HG03571 (cell line): ENCODE results near the gene TLE4.
"Not testable (repeated sequence)": the region's sequence is repeated elsewhere in the genome, so short reads cannot be mapped to it uniquely, and the experiment has no call there.

Experiments
- ATAC-seq: cut with Tn5 transposase; IDR thresholded peaks from one replicate; pipeline ENCODE4 v1.9.1; 2021; ENCODE audit not compliant: unreplicated experiment

The TLE4 gene

DNA sequence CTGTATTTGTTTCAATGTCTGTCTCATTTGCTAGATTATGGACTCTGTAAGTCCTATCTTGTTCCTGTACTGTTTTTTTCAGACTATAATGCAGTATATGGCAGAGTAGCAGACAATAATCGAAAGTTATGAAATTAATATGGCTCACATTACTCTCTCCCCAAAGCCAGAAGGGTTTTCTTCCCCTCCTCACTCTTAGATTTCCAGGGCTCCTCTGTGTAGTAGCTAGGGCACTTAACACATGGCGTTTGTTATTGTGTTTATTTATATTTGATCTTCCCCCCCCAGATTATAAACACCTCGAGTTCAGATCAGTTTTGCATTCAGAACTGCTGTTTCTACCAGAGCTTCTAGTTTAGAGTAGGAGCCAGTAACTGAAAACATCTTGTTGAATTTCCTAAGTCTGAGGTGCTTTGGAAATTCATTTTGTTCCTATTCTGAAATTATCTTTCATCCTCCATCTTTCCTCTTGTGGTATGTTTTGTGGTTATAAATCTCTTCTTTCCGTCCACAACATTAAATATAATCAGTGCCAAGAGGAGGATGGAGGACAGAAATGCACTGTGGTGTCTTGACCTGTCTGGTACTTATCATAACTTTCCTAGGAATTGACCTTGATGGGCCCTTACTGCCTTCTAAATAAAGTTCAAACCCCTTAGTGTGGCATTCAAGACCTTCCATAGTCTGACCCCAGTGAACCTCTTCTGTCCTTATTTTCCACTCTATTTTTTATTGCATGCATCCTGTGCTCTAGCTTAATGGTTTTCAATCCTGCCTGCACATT, 27.0 kb downstream of the TLE4 start:
- ATAC-seq = no peak

GRCh38 chr9:79600466-79600865, 28.7 kb downstream of the TLE4 start:
- ATAC-seq = no peak

GRCh38 chr9:79603222-79603920, 31.6 kb downstream of the TLE4 start:
- ATAC-seq = no peak

GRCh38 chr9:79604149-79604548, 32.4 kb downstream of the TLE4 start:
- no peak for ATAC-seq

- no peak for ATAC-seq
These were observed 33.3 kb downstream of the TLE4 start for GRCh38 chr9:79604921-79605562.

DNA sequence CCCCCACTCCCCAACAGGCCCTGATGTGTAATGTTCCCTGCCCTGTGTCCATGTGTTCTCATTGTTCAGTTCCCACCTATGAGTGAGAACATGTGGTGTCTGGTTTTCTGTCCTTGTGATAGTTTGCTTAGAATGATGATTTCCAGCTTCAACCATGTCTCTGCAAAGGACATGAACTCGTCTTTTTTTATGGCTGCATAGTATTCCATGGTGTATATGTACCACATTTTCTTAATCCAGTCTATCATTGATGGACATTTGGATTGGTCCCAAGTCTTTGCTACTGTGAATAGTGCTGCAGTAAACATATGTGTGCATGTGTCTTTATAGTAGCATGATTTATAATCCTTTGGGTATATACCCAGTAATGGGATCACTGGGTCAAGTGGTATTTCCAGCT, 34.8 kb downstream of the TLE4 start:
- ATAC-seq = not testable (repeated sequence)

- no peak for ATAC-seq
These were observed 37.8 kb downstream of the TLE4 start for GRCh38 chr9:79609468-79610018.

DNA sequence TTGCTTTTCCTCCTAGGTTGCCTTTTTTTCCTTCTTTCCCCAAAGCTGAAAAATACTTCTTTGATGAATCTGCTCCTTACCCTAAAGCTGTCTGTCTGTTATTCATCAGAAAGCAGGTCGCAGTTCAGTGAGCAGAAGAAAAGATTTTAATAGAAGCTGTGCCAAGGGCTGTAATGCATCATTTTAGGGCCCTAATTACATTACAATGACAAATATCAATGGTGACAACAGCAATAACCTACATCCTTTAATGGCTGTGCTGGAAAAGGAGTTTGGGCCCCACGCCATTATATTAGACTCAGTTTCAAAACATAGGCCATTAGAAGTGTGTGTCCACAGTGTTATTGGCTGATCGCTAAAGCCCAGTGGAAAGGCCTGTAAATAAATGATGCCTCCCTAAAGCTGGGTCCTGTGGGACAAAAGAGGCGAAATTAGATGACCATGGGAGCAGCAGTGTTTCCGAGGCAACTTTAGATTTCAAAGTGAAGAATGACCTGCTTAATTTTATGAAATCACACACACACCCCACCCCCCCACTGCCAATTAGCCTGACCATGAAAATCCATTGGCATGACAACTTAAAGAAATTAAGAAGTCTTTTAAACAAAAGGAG, 38.4 kb downstream of the TLE4 start:
- no peak for ATAC-seq

DNA sequence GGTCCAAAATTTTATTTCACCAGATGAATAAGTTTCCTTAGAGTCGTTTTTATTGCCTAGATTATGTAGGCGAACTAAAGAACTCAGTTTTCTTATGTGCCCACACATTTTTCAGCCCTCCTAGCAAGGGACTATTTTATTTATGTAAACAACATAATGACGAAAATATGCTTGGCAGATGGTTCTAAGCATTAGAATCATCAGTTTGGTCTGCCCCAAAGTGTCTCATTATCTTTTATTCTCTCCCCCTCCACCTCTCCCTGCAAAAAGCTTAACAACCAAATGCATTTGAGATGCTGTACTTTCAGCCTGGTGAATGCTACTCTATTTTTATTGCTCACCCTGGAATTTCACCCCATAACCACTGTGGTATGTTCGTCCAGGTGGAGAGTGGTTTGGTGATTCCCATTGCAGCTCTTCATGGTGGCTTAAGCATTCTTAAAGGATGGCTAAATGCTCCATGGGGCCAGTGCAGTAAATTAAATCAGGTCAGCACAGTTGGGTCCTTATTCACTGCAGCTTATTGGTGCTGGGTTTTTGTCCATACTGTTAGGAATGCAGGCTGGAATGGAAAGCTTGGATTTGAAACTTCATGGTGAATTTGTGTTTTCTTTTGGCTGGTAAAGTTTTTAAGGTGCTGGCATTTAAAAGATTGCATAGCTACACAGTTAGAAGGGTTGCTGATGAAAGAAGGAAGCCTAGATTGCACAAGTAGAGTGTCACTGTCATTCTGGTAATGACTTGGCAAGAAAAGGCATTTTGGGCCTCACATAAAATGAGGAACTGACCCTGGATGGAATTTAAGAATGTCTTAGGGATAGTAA, 39.2 kb downstream of the TLE4 start:
- peak; percentile 87 for ATAC-seq

DNA sequence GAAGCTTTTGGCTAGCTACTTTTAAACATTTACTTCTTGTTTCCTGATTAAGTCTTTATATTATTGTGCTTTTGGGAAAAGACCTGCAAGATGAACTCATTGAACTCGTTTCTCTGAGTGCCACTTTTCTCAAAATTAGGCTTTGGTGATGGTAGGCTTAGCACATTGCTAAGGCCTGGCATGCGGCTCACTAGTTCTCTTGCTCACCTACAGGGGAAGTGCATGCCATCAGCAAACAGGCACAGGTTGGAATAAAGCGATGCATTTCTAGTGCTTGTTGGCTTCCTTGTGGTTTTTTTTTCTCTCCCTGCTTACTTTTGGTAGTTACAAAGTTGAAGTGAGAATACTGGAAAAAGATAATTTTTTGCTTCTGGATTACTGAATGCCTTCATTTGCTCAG, 41.4 kb downstream of the TLE4 start:
- no peak for ATAC-seq

DNA sequence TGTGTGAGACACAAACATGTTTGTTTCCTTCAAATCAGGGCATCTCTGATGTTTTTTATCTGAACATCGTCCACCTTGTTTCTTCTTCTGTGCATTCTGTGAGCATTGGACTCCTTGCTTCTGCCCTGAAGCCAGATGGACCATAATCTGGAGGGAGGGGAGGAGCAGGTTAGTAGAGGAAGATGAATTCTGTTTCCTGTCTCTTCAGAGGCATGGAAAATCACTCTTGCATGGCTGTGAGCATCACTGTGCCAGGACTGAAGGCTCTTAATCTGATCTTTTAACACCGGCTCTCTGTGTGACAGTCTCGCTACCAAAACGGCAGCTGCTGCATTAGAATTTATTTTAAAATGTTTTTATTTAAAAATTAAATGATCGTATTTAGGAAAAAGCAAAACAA, 43.3 kb downstream of the TLE4 start:
- no peak for ATAC-seq

DNA sequence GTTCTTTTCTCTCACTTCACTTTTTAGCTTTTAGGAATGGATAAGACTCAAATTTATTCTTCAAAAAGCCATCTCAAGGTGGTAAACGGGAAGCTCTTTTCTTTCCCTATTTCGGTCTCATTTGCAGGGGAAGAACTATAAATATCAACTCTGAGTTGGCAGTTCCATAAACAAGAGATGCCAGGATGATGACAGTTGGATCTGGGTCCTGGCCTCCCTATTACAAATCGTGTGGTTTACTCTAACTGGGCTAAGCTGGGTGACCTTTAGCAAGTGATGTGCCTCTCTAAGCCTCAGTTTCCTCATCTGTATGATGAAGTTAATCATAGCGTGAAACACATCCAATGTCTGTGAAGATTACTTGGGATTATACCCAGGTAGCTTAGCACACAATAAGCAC, 44.2 kb downstream of the TLE4 start:
- ATAC-seq = no peak

DNA sequence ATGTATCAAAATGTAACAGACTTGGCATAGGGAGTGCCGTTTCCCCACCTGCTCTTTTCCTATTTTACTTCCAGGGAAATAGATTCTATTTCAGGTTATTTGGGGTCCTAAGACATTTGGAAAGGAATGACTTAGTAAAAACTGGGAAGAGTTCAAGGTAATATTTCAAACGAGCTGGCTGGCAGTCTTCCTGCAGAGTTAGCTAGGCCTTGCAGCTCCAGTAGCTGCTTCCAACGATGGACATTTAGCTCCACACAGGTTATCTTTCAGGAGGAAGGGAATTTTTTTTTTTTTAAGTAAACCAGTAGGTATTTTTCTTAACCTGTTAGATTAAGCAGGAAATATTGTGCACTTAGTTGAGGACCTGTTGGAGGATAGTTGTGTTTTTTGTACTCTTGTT, 45.2 kb downstream of the TLE4 start:
- no peak for ATAC-seq

GRCh38 chr9:79617395-79617794, 45.6 kb downstream of the TLE4 start:
- no peak for ATAC-seq

- ATAC-seq = no peak
These were observed 48.2 kb downstream of the TLE4 start for GRCh38 chr9:79619930-79620329.

DNA sequence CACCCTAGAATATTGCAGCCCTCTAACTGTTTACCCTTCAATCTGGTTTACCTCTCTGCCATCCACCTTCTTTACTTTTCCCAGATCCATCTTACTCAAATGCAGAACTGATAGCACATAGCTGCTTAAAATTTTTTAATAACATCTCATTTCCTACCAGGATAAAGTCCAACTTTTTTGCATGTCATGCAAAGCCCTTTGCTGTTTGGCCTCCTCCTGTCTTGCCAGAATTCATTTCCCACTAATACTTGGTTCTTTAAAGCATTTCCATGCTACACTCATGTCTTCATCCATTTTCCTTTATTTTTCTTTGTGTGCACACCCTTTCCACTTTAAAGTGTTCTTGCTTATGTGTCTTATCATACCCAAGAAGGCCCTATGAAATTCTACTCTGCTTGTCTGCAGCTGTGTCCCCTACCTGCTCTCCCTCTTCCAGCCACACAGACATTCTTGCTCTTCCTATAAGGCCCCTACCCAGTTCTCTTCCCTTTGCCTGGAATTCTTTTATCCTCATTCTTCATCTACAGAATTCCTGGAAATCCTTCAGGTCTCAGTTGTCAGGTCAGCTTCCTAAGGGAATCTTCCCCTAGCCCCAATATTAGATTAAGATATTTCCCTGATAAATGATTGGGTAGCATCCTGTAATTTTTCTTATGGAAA, 50.3 kb downstream of the TLE4 start:
- ATAC-seq = no peak

DNA sequence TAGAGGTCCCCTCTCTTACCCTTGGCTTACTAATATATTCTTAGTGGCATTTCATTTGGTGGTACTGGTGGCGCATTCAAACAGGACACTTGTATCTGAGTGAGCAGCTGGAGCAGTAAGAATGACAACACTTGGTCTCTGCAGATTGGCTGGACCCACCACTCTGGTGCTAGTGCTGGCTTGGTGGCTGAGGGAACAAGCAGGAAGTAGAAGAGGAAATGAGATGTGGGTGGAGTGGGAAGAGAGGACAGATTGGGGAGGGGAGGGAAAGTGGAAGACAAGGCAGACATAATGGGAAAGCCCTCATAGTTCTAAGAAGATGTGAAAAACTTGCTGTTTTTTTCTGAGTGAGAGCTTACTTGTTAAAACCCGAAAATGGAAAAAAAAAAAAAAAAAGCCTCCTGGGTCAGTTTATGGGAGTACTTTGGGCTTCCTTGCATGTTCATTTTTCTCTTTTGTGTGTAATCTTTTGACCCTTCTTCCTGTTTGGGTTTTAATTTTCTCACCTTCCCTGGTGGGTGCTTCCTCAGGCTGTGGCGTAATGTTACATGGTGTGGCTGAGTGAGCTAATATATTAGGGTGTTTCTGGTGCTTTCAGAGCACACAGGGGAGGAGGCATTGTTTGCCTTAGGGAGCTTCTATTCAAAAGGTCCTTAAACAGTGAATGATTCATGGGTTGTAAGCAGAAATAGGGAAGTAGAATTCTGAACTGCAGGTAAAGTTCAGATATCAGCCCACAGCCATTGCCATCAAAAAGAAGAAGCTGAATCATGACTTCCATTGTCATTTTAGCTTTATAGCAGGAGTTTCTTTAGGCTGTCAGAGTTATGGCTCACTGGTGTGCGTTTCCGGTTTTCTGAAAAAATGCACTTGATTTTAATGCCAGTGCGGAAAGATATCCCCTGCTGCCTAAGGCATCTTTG, 52.3 kb downstream of the TLE4 start:
- peak; percentile 93 for ATAC-seq

DNA sequence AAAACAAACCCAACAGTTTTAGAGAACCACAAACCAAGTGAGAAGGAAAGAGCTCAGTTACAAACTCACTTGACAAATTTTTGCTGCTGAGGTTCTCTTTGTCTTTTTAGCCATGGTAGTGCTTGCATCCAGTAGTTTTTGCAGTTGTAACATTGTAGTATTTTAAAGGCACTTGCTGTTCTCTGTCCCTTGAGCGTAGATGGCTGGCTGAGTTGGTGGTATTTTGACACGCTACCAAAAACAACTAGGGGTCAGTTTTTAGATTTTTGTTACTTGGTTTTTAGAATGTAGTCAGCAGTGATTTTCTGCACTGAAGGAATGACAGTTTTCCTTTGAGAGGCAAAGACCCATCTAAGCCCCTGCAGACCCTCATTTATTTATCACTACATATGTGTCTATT, 58.0 kb downstream of the TLE4 start:
- ATAC-seq = no peak
